ENCODE measurements around the gene RAB39A.

Gene RAB39A

GRCh38 chr11:108003623-108004022 is 75.4 kb downstream of the RAB39A start:
- Histone ChIP-seq H3K36me3 (ENCODE audit: control insufficient read depth, insufficient read depth, low read length, severe bottlenecking) (no peaks in the 10 kb centered on the region), H3K9me3 (ENCODE audit: control insufficient read depth, low read length) (no peaks in the 10 kb centered on the region), H3K4me1 (ENCODE audit: control insufficient read depth, insufficient read depth, low read length) (peaks cover 6% of the 10 kb centered on the region), H3K4me3 (ENCODE audit: low read length) (no peak overlapping the region), H3K27me3 (replicated peaks; ENCODE audit: control insufficient read depth, insufficient read depth, low read length) (peaks cover 5% of the 10 kb centered on the region), H3K9ac (ENCODE audit: low read length) (no peak overlapping the region)
- no peak for DNase-seq (ENCODE audit: low read depth)

GRCh38 chr11:108007819-108008218 is 79.6 kb downstream of the RAB39A start:
- H3K9ac ChIP-seq (ENCODE audit: low read length): no peak overlapping the region
- H3K4me3 ChIP-seq (ENCODE audit: low read length): no peak overlapping the region
- peaks cover 3% of the 10 kb centered on the region for H3K27me3 ChIP-seq (replicated peaks; ENCODE audit: control insufficient read depth, insufficient read depth, low read length)
- no peaks in the 10 kb centered on the region for H3K36me3 ChIP-seq (ENCODE audit: control insufficient read depth, insufficient read depth, low read length, severe bottlenecking)
- H3K9me3 ChIP-seq (ENCODE audit: control insufficient read depth, low read length): no peaks in the 10 kb centered on the region
- no peak for DNase-seq (ENCODE audit: low read depth)
- H3K4me1 ChIP-seq (ENCODE audit: control insufficient read depth, insufficient read depth, low read length): peaks cover 23% of the 10 kb centered on the region

DNA sequence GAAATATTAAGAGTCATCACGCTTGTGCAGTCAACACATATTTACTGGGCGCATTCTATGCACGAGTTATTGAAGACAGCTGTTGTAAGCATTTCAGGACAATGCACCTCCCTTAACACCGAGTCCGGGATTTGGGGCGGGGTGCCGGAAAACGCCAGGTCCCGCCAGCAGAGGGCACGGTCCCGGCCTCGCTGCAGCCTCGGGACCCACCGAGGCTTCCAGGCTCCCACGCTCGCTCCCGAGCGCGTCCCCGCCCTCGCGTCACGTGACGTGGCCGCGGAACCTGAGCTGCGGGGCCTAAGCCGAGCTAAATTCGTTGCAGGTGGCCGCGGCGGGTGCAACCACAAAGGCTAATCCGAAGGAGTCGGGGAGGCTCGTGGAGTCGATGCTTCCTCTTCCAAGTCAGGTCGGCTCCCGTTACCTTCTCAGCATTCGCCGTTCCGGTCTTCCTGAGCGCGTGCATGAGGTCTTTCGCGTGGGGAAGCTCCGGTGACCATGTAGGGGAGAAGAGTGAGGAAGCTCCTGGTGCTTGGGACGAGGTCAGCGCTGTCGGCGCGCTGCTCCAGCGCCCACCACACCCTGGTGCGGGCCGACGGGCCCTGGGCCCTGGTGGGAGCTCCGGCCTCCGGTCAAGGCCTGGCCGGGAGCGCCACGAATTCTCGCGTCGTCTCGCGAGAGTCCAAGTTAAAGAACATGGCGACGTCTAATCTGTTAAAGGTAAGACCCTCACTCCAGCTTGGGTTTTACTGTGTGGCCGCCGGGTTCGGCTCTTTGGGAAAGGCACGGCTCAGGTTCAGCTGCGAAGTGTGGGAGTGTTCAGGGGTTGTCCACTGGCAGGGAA is 80.6 kb downstream of the RAB39A start, which contains the start of gene CUL5:
TSS of gene CUL5 (plus strand) at position 243 of the 841 bp plus-strand sequence. CDS start at position 694, 451 bp downstream.
- H3K4me1 ChIP-seq (ENCODE audit: control insufficient read depth, insufficient read depth, low read length): peaks cover 30% of the 10 kb centered on the region
- peak within 1 kb of the TSS; percentile 100 for H3K4me3 ChIP-seq (ENCODE audit: low read length)
- no peaks in the 10 kb centered on the region for H3K36me3 ChIP-seq (ENCODE audit: control insufficient read depth, insufficient read depth, low read length, severe bottlenecking)
- H3K9ac ChIP-seq (ENCODE audit: low read length): peak within 1 kb of the TSS; percentile 100
- no peaks in the 10 kb centered on the region for H3K9me3 ChIP-seq (ENCODE audit: control insufficient read depth, low read length)
- H3K27me3 ChIP-seq (replicated peaks; ENCODE audit: control insufficient read depth, insufficient read depth, low read length): no peaks in the 10 kb centered on the region
- peak; percentile 97 for DNase-seq (ENCODE audit: low read depth)

DNA sequence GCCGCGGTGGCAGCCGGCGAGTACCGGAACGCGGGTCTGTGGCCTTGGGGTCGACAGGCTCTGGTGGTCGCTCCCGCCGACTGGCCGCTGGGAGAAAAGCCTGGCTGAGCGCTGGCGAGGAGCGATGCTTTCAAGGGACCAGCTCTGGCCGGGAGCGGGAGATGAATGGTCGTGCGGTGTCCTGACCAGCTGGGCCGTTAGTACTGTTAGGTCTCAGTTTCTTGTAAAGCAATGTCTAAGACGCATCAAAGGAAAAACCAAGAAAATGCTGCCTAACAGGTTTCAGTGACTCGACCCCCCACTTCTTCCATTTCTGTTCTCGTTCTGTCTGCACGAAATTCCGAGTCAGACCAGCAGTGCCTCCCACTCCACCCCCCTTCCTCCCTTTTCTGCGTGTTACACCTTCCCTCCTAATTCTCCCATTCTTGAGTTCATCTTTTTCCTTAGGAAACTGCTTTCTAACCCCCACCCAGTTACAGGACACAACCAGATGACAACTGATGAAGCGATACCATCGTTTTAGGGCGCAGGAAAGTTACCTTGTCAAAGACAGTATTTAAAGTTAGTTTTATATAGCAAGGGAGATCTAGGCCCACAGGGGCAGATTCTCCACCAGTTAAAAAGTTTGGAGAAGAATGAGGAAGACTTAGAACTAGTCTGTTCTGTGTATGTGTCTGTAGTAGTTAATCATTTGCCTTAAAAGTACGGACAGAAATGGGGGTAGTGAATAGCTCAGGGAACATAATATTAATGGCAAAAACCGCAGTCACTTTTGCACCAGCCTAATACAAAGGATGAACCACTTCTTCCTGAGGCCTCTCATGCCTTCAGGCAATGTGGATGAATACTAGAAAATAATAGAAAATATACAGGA is 81.5 kb downstream of the RAB39A start:
- DNase-seq (ENCODE audit: low read depth): peak; percentile 55
- H3K9me3 ChIP-seq (ENCODE audit: control insufficient read depth, low read length): no peaks in the 10 kb centered on the region
- peaks cover 35% of the 10 kb centered on the region for H3K4me1 ChIP-seq (ENCODE audit: control insufficient read depth, insufficient read depth, low read length)
- peak overlapping the region; percentile 100 for H3K4me3 ChIP-seq (ENCODE audit: low read length)
- H3K36me3 ChIP-seq (ENCODE audit: control insufficient read depth, insufficient read depth, low read length, severe bottlenecking): no peaks in the 10 kb centered on the region
- no peaks in the 10 kb centered on the region for H3K27me3 ChIP-seq (replicated peaks; ENCODE audit: control insufficient read depth, insufficient read depth, low read length)
- peak overlapping the region; percentile 100 for H3K9ac ChIP-seq (ENCODE audit: low read length)

DNA sequence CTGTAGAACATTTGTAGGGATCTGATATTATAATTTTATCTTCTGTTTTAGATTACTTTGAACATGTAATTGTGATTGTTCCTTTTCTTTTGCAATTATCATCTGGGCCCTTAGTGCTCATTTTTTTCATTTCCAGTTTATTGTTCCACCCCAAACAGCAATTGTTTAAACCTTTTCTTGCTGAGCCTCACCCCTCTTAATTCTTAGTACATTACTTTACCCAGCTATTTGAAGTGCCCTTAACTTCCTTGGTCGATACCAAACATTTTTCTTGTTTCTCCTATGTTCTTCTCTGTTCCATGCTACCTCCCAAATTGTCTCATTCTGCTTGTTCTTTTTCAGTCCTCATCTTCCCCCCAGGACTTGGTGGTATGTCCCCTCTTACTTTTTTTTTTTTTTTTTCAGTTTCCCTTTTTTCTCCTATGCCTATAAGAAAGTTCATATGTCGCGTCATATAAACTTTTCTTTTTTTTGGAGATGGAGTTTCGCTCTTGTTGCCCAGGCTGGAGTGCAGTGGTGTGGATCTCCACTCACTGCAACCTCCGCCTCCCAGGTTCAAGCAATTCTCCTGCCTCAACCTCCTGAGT is 84.0 kb downstream of the RAB39A start:
- Histone ChIP-seq H3K27me3 (replicated peaks; ENCODE audit: control insufficient read depth, insufficient read depth, low read length) (no peaks in the 10 kb centered on the region), H3K9ac (ENCODE audit: low read length) (no peak overlapping the region), H3K4me3 (ENCODE audit: low read length) (no peak overlapping the region), H3K36me3 (ENCODE audit: control insufficient read depth, insufficient read depth, low read length, severe bottlenecking) (no peaks in the 10 kb centered on the region), H3K9me3 (ENCODE audit: control insufficient read depth, low read length) (no peaks in the 10 kb centered on the region), H3K4me1 (ENCODE audit: control insufficient read depth, insufficient read depth, low read length) (peaks cover 35% of the 10 kb centered on the region)
- no peak for DNase-seq (ENCODE audit: low read depth)
